Activated effector memory CD4-positive, alpha-beta T cell treated with anti-CD3 and anti-CD28 coated beads, Interleukin-2, amount 50 U/mL, for 16 hours (primary cell): ENCODE results near the gene AAR2.

Source experiments
- DNase-seq: peaks from one replicate; pipeline ENCODE4 v3.0.0-alpha.2; 2020

The AAR2 gene

DNA sequence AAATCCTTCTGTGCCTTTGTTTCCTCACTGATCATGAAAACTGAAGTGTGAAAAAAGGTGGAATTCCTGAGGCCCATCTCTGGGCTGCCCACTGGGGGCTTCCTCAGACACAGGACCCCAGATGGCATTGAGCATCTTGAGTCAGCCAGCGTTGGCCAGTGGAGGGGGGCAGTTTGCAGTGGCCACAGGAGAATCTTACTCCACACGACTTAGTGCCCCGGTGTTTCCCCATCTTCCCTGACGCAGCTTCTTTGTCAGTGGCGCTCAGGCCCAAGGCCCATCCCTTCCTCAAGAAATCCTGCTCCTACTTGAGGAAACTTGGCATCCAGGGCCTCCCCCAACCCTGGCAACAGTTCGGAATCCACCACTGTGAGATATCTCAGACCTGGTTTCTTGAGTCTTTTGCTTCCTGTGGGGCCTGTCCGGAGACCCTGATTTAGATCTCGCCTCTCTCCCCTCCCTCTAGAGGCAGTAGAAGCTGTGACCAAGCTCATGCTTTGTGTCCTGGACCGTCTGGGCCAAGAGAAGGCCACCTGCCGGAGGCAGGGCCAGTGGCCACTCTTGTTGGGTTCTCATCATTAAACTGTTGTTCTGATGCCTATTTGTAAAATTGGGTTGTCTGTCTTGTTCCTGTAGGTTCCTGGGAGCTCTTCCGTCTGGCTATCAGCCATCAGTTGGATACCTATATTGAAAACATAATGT lies 49.6 kb downstream of the AAR2 start:
- DNase-seq = no peak

DNA sequence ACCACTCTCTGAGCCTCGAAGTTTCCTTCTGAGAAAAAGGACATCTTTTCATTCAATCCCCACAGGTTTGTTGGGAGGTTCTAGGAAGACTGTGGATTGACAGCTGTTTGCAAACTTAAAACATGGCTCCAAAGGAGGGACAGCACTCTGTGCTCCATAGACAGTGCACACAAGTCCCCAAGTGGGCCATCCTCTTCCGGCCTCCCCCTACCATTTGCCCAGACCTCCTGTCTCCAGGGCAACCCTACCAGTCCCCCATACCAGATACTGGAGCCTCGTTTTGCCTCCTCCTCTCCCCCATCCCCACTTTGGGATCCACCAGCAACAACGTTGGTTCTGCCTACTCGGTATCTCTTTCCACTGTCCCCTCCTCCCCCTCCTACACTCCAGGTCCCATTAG lies 61.4 kb downstream of the AAR2 start:
- no peak for DNase-seq

DNA sequence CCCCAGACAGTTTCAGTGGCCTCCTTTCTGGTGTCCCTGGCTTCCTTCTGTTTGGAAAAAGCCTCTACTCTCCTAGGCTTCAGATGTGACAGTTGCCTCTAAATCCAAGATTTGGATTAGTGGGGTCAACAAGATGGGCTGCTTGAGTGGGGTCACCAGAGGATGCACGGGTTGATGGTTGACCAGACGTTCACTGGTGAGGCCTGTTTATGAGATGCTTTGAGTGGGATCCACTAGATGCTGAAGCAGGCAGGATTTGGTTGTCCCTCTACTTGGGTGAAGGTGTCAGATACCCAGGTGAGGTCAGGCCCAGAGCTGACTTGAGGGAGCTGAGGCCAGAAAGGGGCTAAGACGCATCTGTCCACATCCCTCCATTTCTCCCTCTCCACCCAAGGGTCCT lies 61.8 kb downstream of the AAR2 start:
- no peak for DNase-seq

DNA sequence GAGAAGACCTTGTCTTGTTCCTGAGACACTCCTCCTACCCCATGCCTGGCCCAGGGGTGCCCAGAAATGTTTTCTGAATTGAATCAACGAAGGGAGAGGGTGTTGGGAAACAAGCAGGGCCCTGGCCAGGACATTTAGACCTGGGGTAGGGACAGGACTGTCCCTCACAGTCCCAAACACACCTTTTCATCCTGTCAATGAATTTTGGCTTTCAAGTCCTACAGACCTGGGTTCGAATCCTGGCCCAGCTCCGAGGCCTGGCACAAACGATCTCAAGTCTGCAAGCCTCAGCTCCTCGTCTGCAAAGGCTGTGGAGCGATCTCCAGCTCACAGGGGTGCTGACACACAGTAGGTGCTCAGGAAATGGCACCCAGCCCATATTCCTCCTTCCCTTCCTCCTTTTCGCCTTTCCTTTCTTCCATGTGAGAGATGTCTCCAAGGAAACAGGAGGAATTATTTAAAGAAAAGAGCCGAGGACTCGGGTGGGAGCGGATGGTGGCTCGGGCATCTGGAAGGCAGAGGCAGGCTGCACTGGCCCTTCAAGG lies 62.6 kb downstream of the AAR2 start:
- DNase-seq = no peak

DNA sequence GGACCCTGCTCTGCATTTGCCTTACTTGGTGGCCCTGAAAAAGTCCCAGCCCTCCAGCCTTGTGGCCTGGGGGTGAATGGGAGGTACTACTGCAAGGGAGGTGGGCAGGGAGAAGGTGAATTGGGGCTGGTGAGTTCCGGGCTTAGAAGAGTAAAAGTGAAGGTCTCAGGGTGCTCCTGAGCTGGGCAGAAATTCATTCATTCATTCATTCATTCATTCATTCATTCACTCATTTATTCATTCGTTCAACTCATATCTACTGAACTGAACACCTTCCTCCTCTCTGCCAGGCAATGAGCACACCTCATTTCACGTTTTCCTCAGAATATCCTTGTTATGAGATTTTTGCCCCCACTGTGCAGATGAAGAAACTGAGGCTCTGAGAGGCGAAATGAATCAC lies 63.2 kb downstream of the AAR2 start:
- DNase-seq = no peak

DNA sequence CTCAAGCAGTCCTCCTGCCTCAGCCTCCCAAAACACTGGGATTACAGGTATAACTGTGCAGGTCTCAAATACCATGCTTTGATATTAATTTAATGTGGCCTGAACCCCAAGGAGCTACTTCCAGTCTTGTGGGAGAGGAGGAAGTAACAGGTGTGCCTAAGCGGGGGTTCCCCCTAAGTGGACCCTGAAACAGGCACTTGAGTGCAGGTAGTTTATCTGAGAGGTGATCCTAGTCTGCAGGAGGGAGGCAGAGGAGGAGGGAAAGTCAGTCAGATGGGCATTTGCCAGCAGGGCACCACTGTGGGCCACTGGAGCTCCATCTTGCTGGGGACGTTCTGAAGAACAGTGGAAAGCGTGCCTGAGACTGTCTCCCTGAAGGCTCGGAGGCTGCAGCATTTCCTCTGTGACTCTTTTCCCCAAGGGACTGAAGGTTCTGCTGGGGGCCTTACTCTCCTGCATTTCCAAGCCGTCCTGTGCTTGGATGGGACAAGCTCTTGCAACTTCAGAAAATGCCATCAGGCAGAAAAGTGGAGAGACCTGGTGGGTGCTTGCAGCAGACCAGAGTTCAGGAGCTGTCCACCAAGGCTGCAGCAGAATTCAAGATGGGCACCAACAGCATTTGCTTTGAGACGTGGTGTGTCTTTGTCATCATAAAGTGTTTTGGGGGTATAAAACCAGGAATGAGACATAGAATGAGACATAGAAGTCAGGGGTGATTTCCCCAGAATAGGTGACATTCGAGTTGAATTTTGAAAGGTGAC lies 65.3 kb downstream of the AAR2 start:
- DNase-seq = no peak

DNA sequence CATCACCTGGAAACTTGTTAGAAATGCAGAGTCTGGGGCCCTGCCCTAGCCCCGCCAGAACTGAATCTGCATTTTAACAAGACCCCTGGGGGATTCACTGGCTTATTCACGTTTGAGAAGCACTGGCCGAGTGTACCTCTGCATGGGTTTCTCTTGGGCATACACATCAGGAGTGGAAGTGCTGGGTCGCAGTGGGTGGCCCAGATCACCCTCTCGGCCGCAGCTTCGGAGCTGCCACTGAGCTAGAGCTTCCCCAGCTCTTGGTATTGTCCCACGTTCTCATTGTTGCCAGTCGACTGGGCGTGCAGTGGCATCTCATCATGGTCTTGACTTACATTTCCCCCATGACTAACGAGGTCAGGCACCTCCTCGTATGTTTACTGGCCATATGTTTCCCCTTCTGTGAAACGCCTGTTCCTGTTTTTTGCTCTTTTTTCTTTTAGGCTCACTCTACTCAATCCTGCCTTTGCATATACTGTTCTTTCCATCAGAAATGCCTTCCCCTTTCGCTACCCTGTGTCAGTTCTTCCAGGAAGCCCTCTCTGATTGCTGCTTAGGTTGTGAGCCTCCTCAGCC lies 66.8 kb downstream of the AAR2 start:
- DNase-seq = no peak

DNA sequence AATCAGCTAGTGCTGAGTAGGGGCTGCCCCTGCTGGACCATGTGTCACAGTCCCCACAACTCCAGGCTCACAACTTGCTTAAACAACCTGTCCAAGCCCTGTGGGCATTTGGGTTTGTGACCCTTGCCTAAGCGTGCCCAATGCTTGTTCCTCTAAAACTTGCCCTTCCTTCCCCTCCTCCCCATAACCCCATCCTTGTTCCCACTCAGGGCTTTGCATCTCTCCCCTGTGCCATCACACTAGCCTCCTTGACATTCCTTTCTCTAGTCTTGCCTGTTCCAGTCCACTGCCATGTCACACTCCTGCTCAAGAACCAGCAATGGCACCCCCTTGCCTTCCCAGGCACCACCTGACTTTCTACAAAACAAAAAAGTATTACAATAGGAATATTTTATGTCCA lies 67.6 kb downstream of the AAR2 start:
- DNase-seq = no peak

DNA sequence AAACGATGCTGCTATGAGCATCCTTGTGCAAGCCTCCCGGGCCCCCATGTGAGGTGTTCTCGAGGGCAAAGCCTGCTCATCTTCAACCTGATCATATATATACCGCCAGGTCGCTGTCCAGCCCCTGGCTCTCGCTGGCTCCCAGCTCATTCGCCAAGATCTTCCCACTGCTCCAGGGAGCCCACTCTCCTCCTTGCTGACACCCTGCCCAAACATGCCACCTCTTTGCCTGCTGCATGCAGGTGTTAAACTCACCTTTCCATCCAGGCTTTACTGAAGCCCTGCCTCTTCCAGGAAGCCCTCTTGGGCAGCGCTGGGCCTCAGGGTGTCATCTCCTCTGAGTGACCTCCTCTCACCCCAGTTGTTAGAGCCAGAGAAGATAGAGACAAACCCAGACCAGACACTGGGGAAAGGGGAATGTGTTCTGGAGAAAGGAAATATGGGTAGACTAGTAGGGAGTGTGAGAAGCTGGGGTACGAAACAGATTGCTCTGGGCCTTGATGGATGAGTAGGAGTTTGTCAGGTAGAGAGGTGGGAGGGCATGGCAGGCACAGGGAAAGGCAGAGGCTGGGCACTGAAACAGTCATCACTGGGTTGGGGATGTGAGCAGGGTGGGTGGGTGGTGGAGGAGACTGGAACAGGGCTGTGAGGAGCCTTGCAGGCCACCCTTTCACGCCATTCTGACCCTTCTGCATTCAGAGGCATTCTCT lies 68.7 kb downstream of the AAR2 start:
- no peak for DNase-seq

DNA sequence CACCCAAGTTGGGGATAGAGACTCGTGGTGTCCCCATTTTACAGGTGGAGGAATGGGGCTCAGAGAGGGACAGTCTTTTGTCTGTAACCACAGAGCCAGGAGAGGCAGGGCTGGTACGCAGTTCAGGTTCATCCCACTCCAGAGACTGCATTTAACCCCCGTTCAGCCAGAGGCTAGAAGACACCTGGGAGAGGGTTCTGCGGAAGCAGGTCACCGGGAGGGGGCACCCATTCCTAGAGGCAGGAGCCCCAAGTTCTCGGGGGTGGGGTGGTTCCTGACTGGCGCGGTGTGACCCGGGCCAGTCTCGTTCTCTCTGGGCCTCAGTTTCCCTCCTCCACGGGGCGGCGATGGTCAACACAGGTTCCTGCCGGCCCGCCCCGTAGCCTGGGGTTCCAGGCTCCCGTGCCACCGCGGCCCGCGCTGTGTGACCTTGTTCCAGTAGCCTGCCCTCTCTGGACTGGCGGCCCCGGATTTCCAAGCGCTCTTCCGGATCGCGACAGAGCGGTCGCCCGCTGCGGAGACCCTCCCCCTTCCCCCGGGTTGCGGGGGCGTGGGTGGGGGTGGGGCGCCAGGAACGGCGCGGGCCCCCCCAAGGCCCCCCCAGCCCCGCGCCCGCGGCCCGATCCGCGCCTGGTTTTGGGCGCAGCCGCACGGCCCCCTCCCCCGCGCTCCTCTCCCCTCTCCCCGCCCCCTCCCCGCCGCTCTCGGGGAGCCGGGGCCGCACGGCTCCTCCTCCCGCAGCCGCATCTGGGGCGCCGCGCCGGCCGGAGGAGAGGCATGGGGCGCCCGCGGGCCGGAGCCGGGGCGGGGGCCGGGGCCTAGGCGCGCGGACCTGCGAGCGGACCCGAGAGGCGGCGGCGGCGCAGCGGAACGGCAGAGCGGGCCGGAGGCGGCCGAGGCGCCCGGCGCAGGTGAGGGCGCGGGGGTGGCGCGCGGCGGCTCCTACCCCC lies 69.6 kb downstream of the AAR2 start, which contains the start of gene DLGAP4:
Gene DLGAP4, plus strand, starts transcription at position 738 of the 950 bp plus-strand sequence. CDS start 125,379 bp downstream, outside the sequence.
- no peak for DNase-seq
